Ectodermal cell (in vitro differentiated cells): ENCODE measurements around the gene KBTBD12.

Experiments
- H3K27ac ChIP-seq: 2 replicates; pipeline ENCODE4 v1.7.0; 2013; ENCODE audit warnings: mild to moderate bottlenecking, low read depth, low read length; ENCODE audit not compliant: insufficient read depth, poor library complexity, severe bottlenecking
- H3K27me3 ChIP-seq: 2 replicates; pipeline ENCODE4 v1.7.0; 2013; ENCODE audit warnings: mild to moderate bottlenecking, low read length; ENCODE audit not compliant: insufficient read depth, control insufficient read depth, poor library complexity, severe bottlenecking
- H3K36me3 ChIP-seq: one replicate; pipeline ENCODE4 v1.7.0; 2013; ENCODE audit warnings: low read length; ENCODE audit not compliant: control insufficient read depth, insufficient read depth
- H3K4me1 ChIP-seq: one replicate; pipeline ENCODE4 v1.7.0; 2013; ENCODE audit warnings: low read length; ENCODE audit not compliant: control insufficient read depth, insufficient read depth
- H3K4me3 ChIP-seq: 2 replicates; pipeline ENCODE4 v1.7.0; 2013; ENCODE audit warnings: low read depth, low read length, control low read depth; ENCODE audit not compliant: insufficient read depth
- H3K9me3 ChIP-seq: 2 replicates; pipeline ENCODE4 v1.7.0; 2013; ENCODE audit warnings: mild to moderate bottlenecking, low read length, moderate library complexity; ENCODE audit not compliant: control insufficient read depth
- WGBS, 2 experiments: methylation state at CpG; one replicate each; pipeline ENCODE4 v1.1.7; 2013; ENCODE audit warnings: missing lambda C conversion rate in 2 of 2; 5-methylcytosine and 5-hydroxymethylcytosine counted together

Gene KBTBD12

DNA sequence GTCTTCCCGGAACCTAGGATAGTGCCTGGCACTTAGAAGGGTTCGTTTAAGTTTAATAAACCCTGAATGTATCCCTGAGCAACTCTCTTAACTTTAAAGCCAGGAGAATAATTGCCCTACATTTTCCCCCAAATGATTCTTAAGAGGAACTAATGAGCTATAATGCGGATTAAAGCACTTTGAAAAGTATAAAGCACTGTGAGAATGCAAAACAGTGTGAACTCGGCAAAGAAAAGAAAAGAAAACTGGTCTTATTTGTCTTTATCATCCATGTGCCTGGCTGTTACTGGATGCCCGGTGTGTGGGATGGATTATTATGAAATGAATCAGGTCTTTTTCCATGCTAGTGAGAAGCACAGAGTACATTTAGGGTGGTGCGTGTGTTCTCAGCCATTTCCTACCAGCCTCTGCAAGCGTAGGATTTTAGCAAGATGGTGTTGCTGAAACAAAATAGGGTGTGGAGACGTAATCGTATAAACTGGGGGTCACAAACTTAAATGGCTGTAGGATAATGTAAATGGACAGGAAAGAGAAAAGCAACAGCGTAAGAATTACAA, 983 bp downstream of the KBTBD12 start:
- Histone ChIP-seq H3K27ac (no peak overlapping the region), H3K4me3 (no peak overlapping the region), H3K9me3 (no peaks in the 10 kb centered on the region), H3K4me1 (no peaks in the 10 kb centered on the region), H3K27me3 (peaks cover 26% of the 10 kb centered on the region), H3K36me3 (no peaks in the 10 kb centered on the region)
- 91 to 93% methylated on average over 10 of the region's 10 CpGs for WGBS, 2 experiments

DNA sequence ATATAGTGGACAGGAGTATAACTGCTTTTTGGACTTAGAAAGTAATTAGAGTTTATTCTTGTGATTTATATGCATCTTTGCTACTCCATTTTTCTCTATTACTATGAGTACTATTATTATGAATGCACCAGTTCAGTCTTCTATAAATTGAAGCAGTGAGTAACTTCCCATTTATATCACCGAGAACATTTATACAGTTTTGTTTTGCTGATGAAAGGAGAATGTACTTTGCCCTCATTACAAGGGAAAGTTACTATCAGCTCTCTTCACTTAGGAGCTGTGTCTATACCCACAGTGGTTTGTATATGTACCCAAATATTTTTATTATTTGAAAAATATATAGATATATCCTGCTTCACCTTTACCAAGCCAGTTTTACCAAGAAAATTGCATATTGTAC, 5.7 kb downstream of the KBTBD12 start:
- Histone ChIP-seq H3K4me1 (no peaks in the 10 kb centered on the region), H3K4me3 (no peak overlapping the region), H3K9me3 (no peaks in the 10 kb centered on the region), H3K27ac (no peak overlapping the region), H3K27me3 (peaks cover 7% of the 10 kb centered on the region), H3K36me3 (no peaks in the 10 kb centered on the region)
- no CpG with 5 or more reads among the region's 1 CpG for WGBS, 2 experiments

DNA sequence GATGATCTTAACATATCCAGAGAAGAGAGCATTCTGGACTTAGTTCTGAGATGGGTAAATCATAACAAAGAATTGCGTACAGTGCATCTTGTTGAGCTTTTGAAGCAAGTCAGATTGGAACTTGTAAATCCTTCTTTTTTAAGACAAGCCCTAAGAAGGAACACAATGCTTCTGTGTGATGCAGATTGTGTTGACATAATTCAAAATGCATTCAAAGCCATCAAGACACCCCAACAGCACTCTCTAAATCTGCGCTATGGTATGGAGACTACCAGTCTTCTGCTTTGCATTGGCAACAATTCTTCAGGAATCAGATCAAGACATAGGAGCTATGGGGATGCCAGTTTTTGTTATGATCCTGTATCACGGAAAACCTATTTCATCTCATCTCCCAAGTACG, 8.6 kb downstream of the KBTBD12 start:
- H3K4me3 ChIP-seq: no peak overlapping the region
- H3K36me3 ChIP-seq: no peaks in the 10 kb centered on the region
- H3K4me1 ChIP-seq: no peaks in the 10 kb centered on the region
- WGBS, 2 experiments: 92 to 96% methylated on average over 4 of the region's 4 CpGs
- no peaks in the 10 kb centered on the region for H3K9me3 ChIP-seq
- H3K27ac ChIP-seq: no peak overlapping the region
- H3K27me3 ChIP-seq: no peaks in the 10 kb centered on the region

DNA sequence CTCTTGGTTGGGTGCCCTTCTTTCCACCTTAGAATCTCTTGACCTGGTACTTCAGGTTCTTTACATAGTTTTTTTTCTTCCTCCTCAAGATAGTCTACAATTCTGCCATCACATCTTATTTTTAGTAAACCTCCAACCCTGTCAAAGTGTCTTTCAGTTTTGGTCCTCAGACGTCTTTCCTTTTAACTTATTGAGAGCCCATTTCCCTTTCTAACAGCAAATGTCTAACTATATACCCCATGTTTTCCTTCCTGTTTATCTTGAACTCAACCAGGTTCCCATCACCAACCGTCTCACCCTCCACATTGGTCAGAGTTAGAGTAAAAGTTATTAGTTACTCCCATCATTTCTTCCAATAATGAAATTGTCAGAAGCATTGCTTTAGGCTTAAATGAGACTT, 10.4 kb downstream of the KBTBD12 start:
- no peaks in the 10 kb centered on the region for H3K4me1 ChIP-seq
- WGBS, 2 experiments: 85 to 97% methylated on average over 2 of the region's 2 CpGs
- no peak overlapping the region for H3K4me3 ChIP-seq
- no peak overlapping the region for H3K27ac ChIP-seq
- H3K27me3 ChIP-seq: no peaks in the 10 kb centered on the region
- no peaks in the 10 kb centered on the region for H3K9me3 ChIP-seq
- no peaks in the 10 kb centered on the region for H3K36me3 ChIP-seq

DNA sequence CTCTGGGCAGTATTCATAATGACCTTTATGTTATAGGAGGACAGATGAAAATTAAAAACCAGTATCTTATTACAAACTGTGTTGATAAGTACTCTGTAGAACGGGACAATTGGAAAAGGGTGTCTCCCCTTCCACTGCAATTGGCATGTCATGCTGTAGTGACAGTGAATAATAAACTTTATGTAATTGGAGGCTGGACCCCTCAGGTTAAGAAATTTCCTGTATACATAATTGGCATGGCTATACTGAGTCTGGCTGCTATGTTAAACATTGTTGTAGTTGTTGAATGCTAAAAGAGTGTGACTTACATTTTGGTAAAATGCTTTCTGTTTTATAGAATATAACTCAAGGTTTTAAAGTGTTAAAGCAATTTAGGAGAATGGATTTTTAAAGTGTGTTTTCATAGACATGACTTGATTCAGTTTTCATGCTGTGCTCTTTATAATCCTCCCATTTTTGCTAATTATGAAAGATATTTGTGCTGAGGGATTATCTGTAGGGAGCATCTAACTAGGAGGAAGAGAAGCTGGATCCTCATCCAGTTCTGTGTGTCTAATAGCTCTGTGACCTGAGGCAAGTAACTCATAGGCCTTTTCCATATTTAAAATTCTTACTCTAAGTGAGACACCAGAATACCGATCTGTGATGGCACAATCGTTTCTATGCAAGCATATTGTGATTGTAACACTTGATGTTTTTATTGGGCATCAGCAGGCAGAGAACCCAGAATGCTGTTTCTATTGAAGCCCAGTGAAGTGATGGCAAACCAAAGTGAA, 13.0 kb downstream of the KBTBD12 start:
- no peaks in the 10 kb centered on the region for H3K4me1 ChIP-seq
- no peak overlapping the region for H3K27ac ChIP-seq
- H3K4me3 ChIP-seq: no peak overlapping the region
- H3K36me3 ChIP-seq: no peaks in the 10 kb centered on the region
- WGBS, 2 experiments: 89 to 97% methylated on average over 3 of the region's 3 CpGs
- no peaks in the 10 kb centered on the region for H3K9me3 ChIP-seq
- H3K27me3 ChIP-seq: no peaks in the 10 kb centered on the region

DNA sequence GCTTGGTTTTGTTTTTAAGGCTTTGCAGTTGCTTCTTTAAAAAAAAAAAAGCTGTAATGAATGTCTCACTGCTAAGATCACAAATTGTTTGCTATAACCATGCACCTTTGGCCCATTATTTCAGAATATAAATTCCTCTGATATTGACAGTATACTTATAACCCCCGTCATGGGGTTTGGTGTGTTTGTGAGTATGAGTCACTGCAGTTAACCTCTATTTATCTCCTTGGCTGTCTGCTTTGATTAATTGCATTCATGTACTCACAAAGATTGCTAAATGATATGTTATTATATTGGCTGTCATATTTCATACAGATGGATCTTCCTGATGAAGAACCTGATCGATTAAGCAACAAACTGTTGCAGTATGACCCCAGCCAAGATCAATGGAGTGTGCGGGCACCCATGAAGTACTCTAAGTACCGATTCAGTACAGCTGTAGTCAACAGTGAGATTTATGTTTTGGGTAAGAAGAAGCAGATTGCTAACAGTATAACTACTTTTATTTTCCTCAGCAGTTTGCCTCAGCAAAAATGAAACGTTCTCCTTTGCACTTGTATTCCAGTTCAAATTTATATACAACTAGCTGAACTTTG, 14.9 kb downstream of the KBTBD12 start:
- no peak overlapping the region for H3K27ac ChIP-seq
- H3K4me3 ChIP-seq: no peak overlapping the region
- H3K27me3 ChIP-seq: no peaks in the 10 kb centered on the region
- H3K36me3 ChIP-seq: no peaks in the 10 kb centered on the region
- 85 to 94% methylated on average over 4 of the region's 5 CpGs for WGBS, 2 experiments
- H3K4me1 ChIP-seq: no peaks in the 10 kb centered on the region
- H3K9me3 ChIP-seq: no peaks in the 10 kb centered on the region

DNA sequence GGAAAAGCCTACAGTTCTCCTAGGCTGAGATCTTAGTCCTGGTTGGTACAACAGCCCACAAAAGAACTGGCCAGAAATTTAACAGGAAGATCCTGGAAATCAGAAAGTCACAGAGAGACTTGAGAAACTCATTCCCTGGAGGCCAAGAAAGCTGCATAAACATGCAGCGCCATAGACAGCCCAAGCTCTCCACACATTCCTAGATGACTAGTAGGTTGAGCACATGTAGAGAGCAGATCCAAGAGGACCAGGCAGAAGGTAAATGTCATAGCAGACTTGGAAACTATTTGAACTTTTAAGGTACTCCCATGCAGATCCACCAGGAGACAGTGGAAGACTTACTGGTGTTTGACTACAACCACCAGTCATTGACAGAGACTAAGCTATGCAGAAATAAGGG, 18.4 kb downstream of the KBTBD12 start:
- WGBS, 2 experiments: 95 to 100% methylated on average over 1 of the region's 1 CpG
- no peak overlapping the region for H3K27ac ChIP-seq
- no peak overlapping the region for H3K4me3 ChIP-seq
- H3K36me3 ChIP-seq: no peaks in the 10 kb centered on the region
- H3K9me3 ChIP-seq: no peaks in the 10 kb centered on the region
- no peaks in the 10 kb centered on the region for H3K4me1 ChIP-seq
- H3K27me3 ChIP-seq: no peaks in the 10 kb centered on the region

DNA sequence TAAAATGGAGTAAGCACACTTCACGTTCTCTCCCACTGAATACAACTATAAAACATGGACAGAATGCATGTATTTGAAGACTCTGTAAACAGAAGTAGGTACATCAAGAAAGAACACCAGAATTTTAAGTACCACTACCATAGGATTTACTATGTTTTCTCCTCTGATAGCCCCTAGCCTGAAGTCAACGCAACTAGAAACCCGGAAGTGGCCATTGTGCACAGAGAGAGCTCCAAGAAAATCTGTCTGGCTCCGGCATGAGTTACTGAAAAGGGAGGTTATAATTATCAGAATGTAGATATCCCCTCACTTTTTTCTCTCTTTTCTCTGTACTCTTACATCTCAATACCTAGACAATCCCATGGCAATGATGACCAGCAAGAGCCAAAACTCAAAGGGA, 23.8 kb downstream of the KBTBD12 start:
- no peaks in the 10 kb centered on the region for H3K9me3 ChIP-seq
- H3K27ac ChIP-seq: no peak overlapping the region
- H3K4me3 ChIP-seq: no peak overlapping the region
- H3K4me1 ChIP-seq: no peaks in the 10 kb centered on the region
- H3K27me3 ChIP-seq: no peaks in the 10 kb centered on the region
- WGBS, 2 experiments: 91 to 97% methylated on average over 2 to 3 of the region's 4 CpGs
- H3K36me3 ChIP-seq: no peaks in the 10 kb centered on the region

DNA sequence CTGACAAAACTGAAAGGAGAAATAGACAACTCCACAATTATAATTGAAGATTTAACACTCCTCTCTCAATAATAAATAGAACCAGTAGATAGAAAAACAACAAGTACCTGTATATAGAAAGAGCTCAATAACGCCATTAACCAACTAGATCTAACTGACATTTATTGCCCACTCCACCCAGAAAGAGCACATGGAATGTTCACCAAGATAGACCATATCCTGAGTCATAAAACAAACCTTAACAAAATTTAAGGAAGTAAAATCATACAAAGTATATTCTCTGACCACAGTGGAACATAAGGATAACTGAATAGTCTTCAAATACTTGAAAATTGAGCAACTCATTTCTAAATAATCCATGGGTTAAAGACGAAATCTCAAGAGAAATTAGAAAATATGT, 25.1 kb downstream of the KBTBD12 start:
- WGBS, 2 experiments: 92 to 95% methylated on average over 2 of the region's 2 CpGs
- H3K4me3 ChIP-seq: no peak overlapping the region
- no peaks in the 10 kb centered on the region for H3K27me3 ChIP-seq
- no peak overlapping the region for H3K27ac ChIP-seq
- no peaks in the 10 kb centered on the region for H3K9me3 ChIP-seq
- no peaks in the 10 kb centered on the region for H3K4me1 ChIP-seq
- no peaks in the 10 kb centered on the region for H3K36me3 ChIP-seq

DNA sequence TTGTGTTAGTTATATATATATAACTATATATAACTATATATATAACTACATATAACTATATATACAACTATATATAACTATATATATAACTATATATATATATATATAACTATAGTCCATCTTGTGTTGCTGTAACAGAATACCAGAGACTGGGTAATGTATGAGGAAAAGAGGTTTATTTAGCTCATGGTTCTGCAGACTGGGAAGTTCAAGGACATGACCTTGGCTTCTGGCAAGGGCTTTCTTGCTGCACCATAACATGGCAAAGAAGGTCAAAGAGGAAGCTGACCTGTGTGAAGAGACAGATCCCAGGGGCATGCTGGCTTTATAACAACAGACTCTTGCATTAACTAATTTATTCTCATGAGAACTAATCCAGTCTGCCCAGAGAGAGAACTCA, 27.6 kb downstream of the KBTBD12 start:
- Histone ChIP-seq H3K4me3 (no peak overlapping the region), H3K4me1 (no peaks in the 10 kb centered on the region), H3K9me3 (no peaks in the 10 kb centered on the region), H3K36me3 (no peaks in the 10 kb centered on the region), H3K27ac (no peak overlapping the region), H3K27me3 (no peaks in the 10 kb centered on the region)
